ENCODE results near the gene PKP3.
A peak's percentile ranks its signal among the peaks of the same experiment; 100 is the strongest.

The PKP3 gene

DNA sequence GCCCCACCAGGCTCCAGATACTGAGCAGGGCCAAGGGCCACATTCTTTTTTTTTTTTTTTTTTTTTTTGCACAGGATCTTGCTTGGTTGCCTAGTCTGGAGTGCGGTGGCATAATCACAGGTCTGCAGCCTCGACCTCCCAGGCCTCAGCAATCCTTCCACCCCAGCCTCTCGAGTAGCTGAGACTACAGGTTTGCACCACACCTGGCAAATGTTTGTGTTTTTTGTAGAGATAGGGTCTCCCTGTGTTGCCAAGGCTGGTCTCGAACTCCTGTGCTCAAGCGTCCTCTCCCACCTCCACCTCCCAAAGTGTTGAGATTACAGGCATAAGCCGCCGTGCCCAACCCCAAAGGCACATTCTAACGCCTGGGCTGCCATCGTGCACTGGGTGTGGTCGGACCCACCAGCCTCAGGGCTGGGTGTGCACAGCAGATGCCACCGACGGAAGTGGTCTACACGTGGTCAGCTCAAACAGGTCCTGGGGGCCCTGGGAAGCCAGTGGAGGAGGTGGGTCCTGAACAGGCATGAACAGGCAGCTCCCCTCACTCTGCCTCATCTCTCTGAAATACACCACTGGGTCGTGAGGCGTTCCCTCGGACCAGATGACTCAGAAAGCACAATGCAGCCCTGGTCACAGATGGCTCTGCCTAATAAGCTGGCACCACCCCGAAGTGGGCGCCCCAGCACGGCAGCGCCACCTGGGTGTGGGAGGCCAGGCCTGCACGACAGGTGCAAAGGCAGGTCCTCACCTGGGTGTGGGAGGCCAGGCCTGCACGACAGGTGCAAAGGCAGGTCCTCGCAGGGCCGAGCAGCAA is 29.9 kb upstream of the PKP3 start:
- peak; percentile 67 for DNase-seq

DNA sequence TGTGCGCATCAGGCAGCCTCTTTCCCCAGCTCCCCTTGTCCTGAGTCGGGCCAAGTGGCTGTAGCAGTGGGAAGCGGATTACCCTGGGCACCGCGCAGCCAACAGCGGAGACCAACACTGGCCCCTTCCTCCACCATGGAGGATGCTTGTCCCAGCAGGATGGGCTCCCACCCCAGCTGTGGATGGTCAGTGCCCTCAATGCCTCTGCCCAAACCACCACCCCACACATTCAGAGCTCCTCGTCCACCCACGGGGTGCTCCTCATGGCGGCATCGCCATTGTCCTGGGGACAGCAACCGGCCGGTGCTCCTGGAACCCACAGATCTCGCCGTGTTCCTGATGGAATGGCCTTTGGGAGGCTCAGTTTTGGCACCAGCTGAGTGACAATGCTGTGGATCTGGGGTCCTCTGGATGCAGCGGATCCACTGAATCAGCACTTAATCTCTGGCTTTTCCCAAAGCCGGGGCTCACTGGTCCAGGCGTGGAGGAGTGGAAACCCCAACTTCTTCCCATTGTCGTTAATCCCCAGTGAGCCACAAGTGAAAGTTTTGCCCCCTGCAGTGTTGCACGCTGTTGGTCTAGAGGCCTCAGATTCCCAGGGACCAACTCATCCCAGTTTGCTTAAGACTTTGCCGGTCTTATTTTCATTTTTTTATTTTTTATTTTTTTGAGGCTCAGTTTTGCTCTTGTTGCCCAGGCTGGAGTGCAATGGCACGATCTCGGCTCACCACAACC is 28.9 kb upstream of the PKP3 start:
- no peak for DNase-seq

DNA sequence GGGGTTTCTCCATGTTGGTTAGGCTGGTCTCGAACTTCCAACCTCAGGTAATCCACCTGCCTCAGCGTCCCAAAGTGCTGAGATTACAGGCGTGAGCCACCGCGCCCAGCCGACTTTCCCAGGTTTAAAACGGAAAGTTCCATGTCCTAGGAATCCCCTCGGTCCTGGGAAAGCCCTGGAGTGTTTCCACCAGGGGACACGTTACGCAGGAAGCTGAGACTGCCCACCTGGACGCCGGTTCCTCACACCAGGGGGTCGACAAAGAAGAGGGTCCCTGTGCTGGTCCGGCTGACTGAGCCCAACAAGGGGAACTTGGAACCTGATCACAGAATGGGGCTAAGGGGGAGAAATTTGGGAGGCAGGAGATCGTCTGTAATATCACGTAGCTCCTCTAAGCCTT is 28.2 kb upstream of the PKP3 start:
- no peak for DNase-seq

DNA sequence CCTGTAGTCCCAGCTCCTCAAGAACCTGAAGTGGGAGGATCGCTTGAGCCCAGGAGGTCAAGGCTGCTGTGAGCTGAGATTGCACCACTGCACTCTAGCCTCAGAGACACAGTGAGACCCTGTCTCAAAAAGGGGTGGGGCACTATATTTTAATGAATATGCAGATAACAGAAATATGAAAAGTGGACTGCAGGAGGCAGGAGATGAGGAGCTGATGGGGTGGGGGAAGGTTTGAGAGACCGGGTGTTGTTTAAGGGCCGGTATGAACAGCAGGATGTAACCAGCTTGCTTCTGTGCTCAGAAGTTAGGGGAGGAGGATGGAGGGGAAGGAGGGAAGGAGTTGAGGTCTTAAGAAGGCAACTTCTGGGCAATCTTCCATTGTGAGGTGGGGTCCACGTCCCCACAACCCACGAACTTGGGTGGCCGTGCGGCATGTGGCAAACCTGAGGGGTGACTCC is 26.0 kb upstream of the PKP3 start:
- DNase-seq: no peak

DNA sequence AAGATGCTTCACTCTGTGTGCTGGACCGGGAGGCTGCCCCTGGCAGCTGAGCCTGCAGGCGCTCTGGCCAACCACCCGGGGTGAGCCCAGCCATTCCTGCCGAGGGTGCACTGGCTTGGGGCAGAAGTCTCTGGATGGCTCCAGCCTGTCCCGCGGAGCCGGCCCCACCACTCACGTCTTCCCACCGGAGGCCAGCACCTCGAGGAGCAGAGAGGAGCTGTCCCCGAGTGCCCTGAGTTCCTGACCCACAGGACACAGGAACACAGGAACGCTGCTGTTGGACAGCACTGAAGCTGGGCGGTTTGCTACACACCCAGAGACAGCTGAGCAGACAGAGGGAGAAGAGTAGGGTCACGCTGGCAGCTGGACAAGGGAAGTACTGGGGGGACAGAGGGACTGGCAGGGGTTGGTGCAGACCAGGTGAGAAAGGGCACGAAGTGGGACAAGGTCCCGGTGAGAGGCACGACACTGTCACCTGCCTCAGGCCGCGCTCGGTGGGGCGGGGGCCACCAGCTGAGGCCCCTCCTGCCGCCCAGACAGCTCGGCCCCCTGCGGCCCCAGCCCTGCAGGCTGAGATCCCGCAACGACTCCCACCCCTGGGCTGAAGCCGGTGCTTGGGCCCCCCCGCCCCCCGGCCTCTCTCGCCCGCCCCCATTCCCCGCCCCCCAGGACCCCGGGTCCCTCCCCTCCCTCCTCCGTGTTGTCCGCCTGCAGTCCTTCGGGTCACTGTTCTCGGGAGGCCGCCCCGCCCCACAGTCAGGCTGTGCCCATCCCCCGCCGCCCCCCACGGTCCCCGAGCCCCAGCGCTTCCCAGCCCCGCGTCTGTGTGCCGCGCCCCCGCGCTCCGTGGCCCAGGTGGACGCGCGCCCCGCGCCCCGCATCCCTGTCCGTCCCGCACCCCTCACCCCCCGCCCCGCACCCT is 25.3 kb upstream of the PKP3 start:
- no peak for DNase-seq

DNA sequence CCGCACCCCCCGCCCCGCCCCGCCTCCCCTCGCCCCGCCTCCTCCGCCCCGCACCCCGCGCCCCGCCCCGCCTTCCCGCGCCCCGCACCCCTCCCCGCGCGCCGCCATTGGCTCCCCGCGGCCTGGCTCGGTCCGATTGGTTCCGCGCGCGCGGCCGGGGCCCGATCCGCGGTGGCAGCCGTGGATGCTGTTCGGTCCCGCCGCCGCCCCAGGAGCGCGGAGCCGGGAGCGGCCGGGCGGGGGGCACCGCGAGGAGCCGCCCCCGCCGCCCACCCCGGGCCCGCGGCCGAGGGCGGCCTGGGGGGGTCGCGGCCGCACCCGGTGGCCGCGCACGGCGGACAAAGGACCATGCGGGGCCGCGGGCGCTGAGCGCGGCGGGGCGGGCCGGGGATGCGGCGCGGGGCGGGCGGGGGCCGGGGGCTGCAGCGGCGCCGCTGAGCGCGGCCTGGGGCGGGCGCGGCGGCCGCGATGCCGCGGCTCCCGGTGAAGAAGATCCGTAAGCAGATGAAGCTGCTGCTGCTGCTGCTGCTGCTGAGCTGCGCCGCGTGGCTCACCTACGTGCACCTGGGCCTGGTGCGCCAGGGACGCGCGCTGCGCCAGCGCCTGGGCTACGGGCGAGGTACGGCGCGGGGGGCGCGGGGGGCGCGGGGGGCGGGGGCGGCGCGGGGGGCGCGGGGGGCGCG is 24.5 kb upstream of the PKP3 start, which contains the start of gene B4GALNT4:
Gene B4GALNT4 (plus strand): TSS at position 164 of the 683 bp plus-strand sequence. CDS start 305 bp downstream, at position 469.
- no peak for DNase-seq

DNA sequence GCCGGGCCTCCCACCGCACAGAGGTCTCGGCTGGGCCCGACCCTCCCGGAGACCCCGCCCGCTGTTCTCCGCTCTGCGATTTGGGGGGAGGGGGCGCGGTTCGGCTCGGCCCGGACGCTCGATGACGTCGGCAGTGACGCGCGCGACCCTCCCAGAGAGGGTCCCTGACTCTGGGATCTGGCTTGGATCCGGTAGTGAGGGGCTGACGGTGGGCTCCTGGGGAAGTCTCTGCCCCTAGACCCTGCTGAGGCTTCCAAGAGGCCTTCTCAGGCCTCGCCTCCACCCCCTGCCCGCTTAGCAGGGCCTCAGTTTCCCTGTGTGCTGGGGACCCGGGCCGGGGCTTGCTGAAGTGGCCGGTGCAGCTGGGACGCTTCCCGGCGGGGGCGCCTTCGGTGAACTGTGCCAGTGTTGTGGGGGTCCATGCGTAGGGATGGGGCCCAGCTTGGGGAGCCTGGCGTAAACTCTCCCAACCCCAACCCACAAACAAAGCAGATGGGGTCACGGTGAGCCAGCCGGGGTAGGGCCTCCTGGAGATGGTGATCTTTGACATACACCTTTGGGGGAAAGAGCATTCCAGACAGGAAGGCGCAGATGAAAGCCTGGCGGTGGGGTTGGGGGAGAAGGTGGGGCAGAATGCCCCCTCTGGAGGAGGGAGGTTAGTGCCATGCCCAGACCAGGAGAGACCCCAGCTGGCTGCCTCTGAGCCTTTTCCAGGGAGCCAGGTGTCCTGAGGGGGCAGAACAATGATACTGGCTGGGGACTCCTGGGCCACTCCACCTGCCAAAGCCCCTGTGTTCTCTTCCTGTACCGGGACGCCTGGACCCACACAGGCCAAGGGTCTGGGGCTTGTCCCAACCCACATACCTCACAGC is 23.7 kb upstream of the PKP3 start:
- DNase-seq: no peak

DNA sequence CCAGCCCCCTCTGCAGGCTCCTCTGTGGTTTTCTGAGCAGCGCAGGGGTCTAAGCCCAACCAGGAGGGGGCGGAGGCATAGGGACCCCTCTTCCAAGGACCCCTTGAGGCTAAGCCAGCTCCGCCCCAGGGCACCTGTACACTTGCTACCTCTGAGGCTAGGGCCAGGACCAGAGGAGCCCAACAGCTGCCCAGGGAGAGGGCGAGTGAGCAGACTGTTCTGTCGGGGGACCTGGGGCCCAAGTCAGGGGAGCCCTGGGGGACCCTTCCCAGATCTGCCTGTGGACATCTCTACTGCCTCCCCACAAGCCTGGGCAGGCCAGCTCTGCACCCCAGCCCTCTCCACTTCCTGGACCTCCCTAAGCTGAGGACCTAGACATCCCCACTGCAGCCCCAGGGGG is 23.0 kb upstream of the PKP3 start:
- DNase-seq: no peak

DNA sequence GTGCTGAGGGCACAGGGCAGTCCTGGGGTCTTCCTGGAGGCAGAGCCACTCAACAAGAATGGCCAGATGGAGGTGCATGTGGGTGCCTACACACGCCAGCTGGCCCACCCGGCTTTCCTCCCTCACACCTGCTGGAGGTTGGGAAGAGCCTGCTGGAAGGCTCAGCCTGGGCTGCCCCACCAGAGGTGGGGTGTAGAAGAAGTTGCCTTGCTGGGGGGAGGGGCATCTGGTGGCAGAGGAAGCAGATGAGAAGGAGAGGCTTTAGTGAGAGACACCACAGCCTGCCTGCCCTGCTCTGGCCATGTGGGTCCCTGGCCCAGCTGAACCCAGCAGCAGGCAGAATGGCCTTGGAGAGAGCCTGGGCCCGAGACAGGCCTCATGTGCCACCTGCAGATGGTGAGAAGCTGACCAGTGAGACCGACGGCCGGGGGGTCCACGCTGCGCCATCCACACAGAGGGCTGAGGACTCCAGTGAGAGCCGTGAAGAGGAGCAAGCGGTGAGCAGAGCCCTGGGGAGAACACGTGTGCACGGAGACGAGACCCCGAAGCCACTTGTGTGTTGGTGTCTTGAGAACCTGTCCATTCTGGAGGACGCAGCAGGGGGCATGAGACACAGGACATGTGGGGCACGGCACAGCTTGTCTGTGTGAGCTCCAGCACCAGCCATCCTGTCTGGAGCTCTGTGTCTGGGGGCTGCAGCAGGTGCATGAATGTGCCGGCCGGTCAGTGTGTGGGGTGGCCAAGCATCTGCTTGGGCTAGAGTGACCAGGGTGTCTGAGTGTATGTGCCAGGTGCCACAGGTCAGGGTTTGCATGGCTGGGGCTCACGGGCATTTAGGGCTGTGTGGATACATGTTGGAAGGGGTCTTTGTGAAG is 22.1 kb upstream of the PKP3 start:
- no peak for DNase-seq

DNA sequence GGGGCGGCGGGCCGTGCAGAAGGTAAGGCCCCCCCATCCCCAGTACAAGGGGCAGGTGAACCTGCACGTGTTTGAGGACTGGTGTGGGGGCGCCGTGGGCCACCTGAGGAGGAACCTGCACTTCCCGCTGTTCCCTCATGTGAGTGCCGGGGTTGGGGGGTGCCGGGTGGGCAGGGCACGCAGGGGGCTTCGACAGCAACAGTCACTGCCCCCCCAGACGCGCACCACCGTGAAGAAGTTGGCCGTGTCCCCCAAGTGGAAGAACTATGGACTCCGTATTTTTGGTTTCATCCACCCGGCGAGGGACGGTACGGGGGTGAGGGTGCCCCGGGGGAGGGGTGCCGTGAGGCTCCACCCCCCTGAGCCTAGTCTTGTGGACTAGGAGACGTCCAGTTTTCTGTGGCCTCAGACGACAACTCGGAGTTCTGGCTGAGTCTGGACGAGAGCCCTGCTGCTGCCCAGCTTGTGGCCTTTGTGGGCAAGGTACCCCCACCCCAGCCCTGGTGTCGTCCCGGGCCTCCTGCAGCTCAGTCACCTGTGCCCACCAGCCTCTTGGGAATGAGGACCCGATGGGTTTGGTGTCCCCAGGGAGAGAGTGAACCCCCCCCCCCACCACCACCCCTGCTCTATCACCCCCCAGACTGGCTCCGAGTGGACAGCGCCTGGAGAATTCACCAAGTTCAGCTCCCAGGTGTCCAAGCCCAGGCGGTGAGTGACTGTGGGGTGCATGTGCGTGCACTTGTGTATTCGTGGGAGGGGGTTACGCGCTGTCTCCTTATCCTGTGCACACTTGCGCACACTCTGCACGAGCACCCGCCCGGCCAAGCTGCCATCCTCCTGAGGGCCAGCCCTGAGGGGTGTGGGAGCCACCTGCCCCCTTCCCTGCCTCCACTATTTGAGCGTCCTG is 20.9 kb upstream of the PKP3 start:
- no peak for DNase-seq

DNA sequence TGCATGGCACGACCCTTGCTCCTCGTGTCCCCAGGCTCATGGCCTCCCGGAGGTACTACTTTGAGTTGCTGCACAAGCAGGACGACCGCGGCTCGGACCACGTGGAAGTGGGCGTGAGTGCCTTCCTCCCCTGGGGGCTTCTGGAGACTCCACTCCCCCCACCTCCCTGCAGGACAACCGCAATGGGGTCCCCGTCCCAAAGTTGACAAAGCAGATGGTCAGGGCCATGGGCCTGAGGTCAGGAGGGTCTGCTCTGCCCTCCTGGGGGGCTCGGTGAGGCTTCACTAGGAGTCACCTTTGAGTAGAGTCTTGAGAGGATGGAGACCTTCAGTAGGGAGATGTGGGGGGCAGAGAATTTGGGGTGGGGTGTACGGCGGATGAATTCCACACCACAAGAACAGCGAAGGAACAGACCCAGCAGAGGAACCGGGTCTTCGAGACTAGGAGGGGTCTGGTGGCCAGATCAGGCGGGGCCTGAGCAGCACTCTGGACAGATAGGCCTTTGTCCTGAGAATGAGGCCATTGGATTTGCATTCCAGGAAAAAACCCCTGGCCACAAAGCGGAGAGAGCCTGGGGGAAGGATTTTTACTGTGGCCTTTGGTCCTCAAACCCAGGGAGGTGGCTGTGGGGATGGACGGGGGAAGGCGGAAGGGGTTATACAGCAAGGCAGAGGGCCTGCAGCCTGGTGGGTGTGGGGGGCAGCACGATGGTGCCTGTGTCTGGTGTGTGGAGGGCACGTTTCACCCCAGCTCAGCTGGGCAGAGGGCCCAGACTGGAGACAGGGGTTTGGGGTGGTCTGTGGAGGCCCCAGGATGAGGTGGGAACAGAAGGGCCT is 20.1 kb upstream of the PKP3 start:
- no peak for DNase-seq

DNA sequence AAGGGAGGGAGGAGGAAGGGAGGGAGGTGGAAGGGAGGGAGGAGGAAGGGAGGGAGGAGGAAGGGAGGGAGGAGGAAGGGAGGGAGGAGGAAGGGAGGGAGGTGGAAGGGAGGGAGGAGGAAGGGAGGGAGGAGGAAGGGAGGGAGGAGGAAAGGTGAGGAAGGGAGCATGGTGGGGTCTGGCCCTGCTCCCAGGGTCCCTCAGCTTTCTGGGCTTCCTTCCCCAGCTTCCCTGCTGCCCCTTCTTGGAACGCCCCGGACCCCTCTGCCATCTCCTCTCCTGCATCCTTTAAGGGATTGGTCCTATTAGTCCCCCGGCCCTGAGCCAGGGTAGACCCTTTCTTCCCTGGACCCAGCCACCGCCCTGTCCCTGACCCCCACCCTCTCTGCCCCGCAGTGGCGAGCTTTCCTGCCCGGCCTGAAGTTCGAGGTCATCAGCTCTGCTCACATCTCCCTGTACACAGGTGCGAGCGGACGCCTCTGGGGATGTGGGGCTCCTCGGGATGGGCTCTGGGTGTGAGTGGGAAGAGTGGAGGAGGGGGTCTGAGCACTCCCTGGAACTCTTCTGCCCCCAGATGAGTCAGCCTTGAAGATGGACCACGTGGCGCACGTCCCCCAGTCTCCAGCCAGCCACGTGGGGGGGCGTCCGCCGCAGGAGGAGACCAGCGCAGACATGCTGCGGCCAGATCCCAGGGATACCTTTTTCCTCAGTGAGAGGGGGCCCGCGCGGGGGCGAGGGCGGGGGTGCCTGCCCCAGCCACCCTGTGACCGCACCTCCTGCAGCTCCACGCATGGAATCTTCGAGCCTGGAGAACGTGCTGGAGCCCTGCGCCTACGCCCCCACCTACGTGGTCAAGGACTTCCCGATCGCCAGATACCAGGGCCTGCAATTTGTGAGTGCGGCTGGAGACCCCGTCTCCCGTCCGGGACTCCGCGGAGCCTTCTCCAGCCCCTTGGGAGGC is 18.7 kb upstream of the PKP3 start:
- DNase-seq: no peak

DNA sequence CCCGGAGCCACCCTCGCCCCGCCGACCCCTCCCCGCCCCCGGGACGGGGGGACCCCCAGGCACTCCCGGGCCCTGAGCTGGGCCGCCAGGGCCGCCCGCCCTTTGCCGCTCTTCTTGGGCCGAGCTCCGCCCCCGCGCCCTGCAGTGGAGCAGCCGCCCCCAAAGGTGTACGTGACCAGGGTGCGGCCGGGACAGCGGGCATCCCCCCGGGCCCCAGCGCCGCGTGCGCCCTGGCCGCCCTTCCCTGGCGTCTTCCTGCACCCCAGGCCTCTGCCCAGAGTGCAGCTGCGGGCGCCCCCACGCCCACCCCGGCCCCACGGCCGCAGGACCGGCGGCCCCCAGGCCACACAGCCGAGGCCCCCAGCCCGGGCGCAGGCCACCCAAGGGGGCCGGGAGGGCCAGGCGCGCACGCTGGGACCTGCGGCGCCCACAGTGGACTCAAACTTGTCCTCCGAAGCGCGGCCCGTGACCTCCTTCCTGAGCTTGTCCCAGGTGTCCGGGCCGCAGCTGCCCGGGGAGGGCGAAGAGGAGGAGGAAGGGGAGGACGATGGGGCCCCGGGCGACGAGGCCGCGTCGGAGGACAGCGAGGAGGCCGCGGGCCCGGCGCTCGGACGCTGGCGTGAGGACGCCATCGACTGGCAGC is 17.4 kb upstream of the PKP3 start:
- no peak for DNase-seq

DNA sequence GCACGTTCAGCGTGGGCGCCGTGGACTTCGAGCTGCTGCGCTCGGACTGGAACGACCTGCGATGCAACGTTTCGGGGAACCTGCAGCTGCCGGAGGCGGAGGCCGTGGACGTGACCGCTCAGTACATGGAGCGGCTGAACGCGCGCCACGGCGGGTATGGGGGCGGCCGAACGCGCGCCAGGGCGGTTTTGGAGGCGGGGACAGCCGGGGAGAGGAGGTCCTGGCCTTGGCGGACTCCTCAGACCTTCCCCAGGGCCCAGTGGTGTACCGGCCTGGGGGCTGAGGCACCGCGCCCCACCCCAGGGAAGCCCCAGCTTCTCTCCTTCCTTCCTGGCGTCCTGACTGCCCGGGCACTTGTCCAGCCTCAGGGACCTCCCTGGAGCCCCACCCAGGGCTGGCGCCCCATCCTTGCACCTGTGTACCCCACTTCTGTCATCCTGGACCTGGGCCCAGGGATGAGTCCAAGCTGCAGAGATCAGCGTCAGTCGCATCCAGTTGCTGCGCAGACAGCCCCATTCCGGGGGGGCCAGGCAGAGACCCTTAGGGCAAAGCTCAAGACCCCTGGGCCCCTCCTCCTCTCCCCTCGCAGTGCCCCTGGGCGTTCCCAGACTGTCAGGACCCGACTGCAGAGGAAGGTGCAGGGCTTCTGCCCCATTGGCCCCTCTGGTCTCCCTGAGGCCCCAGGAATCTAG is 16.7 kb upstream of the PKP3 start:
- no peak for DNase-seq

DNA sequence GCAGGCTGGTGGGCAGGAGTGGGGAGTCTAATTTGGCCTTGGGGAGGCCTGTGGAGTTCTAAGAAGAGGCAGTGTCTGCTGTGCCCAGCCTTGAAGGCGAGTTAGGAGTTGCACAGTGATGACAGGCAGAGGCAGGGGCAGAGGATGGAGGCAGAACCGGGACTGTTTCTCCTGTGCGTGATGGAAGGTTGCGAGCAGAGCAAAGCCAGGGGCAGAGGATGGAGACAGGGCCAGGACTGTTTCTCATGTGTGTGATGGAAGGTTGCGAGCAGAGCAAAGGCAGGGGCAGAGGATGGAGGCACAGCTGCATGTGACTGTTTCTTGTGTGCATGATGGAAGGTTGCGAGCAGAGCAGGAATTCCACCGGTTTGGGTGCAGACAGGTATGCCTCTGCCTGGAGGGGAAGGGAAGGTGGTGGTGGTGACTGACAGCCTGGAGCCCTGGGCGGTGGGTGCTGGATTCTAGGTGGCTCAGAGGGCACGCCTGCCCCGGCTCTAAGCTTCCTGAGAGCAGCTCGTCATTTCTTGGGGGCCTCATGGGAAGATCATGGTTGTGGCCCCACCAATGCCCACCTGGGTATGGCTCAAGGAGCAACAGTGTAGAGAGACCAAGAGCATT is 16.0 kb upstream of the PKP3 start:
- DNase-seq: no peak
